GM12891 (cell line): Measurements from ENCODE around the gene AP3S2.

ENCODE experiments used
- PAX5 ChIP-seq: IDR thresholded peaks from 2 replicates; pipeline ENCODE4 v1.6.1; 2011; ENCODE audit warnings: low read length, moderate library complexity, mild to moderate bottlenecking; ENCODE audit not compliant: insufficient read depth, severe bottlenecking
- POLR2A ChIP-seq: IDR thresholded peaks from 2 replicates; pipeline ENCODE4 v1.6.1; 2011; ENCODE audit warnings: low read depth, low read length, control low read depth
- POLR2AphosphoS5 ChIP-seq: IDR thresholded peaks from 2 replicates; pipeline ENCODE4 v1.6.1; 2011; ENCODE audit warnings: low read depth, low read length, control low read depth
- POU2F2 ChIP-seq: IDR thresholded peaks from 2 replicates; pipeline ENCODE4 v1.6.1; 2011; ENCODE audit warnings: low read depth, mild to moderate bottlenecking, control low read depth, low read length, moderate library complexity
- SPI1 ChIP-seq: IDR thresholded peaks from 2 replicates; pipeline ENCODE4 v1.6.1; 2011; ENCODE audit warnings: low read depth, low read length, control low read depth
- TAF1 ChIP-seq: IDR thresholded peaks from 2 replicates; pipeline ENCODE4 v1.6.1; 2011; ENCODE audit warnings: low read depth, low read length, control low read depth

DNA sequence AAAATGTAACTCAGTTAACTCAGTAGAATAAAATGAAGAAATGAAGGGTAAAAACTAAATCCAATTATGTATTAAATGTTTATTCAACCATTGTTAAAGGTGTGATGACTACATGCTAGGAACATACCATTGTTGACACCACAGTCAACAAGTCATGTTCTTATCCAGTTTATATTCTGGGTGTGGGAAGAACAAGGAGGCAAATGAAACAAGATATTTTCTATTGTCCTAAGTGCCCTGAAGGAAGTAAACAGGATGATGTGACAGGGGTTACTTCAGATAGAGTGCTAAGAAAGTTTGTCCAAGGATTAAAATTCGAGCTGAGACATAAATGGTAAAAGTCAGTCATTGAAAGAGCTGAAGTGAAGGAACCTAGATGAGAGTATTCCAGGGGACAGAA lies 13.1 kb downstream of the AP3S2 start:
- TF ChIP-seq POLR2A, result no peak
- TF ChIP-seq POLR2AphosphoS5, result no peak
- TF ChIP-seq TAF1, result no peak
- no peak for TF ChIP-seq SPI1
- no peak for TF ChIP-seq PAX5
- no peak for TF ChIP-seq POU2F2
